Loucy (cell line): ENCODE results near the gene SINHCAF.

Source experiments
- H2AFZ ChIP-seq: fragments of 200-600 bp; sonication (generic); 2 replicates; pipeline ENCODE4 v1.6.0; 2016; ENCODE audit warnings: antibody characterized with exemption, mild to moderate bottlenecking, low read length, moderate library complexity
- H3F3A ChIP-seq: fragments of 200-600 bp; 2 replicates; pipeline ENCODE4 v1.6.0; 2016; ENCODE audit warnings: antibody characterized with exemption, low read depth, mild to moderate bottlenecking
- H3K27me3 ChIP-seq: fragments of 200-600 bp; sonication (generic); 2 replicates; pipeline ENCODE4 v1.6.1; 2014; ENCODE audit warnings: low read length, mild to moderate bottlenecking; ENCODE audit not compliant: insufficient read depth, poor library complexity, severe bottlenecking
- H3K36me3 ChIP-seq: fragments of 200-600 bp; sonication (generic); 2 replicates; pipeline ENCODE4 v1.6.1; 2016; ENCODE audit warnings: low read length; ENCODE audit not compliant: insufficient read depth
- H3K4me1 ChIP-seq: fragments of 200-600 bp; sonication (generic); 2 replicates; pipeline ENCODE4 v1.5.1; 2014; ENCODE audit warnings: low read length, mild to moderate bottlenecking; ENCODE audit not compliant: insufficient read depth, poor library complexity, severe bottlenecking
- H3K4me2 ChIP-seq: fragments of 200-600 bp; sonication (generic); 2 replicates; pipeline ENCODE4 v1.6.0; 2014; ENCODE audit warnings: antibody characterized with exemption, low read length, low read depth, mild to moderate bottlenecking; ENCODE audit not compliant: poor library complexity, severe bottlenecking
- H3K4me3 ChIP-seq: fragments of 200-600 bp; sonication (generic); 2 replicates; pipeline ENCODE4 v1.5.1; 2014; ENCODE audit warnings: low read length, mild to moderate bottlenecking, mixed read lengths; ENCODE audit not compliant: poor library complexity, severe bottlenecking
- H3K79me2 ChIP-seq: fragments of 200-600 bp; sonication (generic); 2 replicates; pipeline ENCODE4 v1.6.1; 2014; ENCODE audit warnings: low read length; ENCODE audit not compliant: insufficient read depth
- H3K9ac ChIP-seq: fragments of 200-600 bp; sonication (generic); 2 replicates; pipeline ENCODE4 v1.6.0; 2014; ENCODE audit warnings: mild to moderate bottlenecking, low read depth, low read length, moderate library complexity; ENCODE audit not compliant: poor library complexity, severe bottlenecking
- H3K9me2 ChIP-seq: fragments of 200-600 bp; sonication (generic); replicated peaks from 2 replicates; pipeline ENCODE4 v1.6.1; 2016; ENCODE audit warnings: low read depth, low read length, mixed read lengths
- H3K9me3 ChIP-seq: fragments of 200-600 bp; sonication (generic); 2 replicates; pipeline ENCODE4 v1.6.1; 2014; ENCODE audit warnings: mild to moderate bottlenecking, antibody characterized with exemption, low read length, low read depth; ENCODE audit not compliant: insufficient read depth
- H4K20me1 ChIP-seq: fragments of 200-600 bp; sonication (generic); 2 replicates; pipeline ENCODE4 v1.6.0; 2014; ENCODE audit warnings: antibody characterized with exemption, low read length, mild to moderate bottlenecking; ENCODE audit not compliant: insufficient read depth, poor library complexity, severe bottlenecking
- EZH2phosphoT487 ChIP-seq: fragments of 200-600 bp; IDR thresholded peaks from 2 replicates; pipeline ENCODE4 v1.6.1; 2018; ENCODE audit warnings: antibody characterized with exemption, mild to moderate bottlenecking, moderate library complexity, borderline replicate concordance
- TF ChIP-seq, protein P1 (sequence below): fragments of 200-600 bp; sonication (generic); conservative IDR thresholded peaks from 2 replicates; pipeline ENCODE4 v1.5.1; 2014; ENCODE audit warnings: mild to moderate bottlenecking, antibody characterized with exemption, low read length

SINHCAF gene

DNA sequence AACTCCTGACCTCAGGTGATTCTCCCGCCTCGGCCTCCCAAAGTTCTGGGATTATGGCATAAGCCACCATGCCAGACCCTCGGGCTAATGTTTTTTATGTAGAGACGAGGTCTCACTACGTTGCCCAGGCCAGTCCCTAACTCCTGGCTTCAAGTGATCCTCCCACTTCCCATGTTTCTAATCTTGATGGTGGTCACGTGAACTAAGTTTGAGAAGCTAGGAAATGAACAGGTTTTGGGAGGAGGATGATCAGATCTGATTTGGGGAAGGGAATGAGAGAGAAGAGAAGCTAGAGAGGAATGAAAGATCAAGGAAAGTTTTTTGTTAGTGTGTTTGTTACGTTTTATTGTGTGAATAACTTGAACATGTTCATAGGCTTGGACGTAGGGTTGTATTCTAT lies 17.2 kb upstream of the SINHCAF start:
- H3K4me3 ChIP-seq = no peak overlapping the region
- no peak overlapping the region for H3K9ac ChIP-seq
- no peaks in the 10 kb centered on the region for H3K27me3 ChIP-seq
- H3K9me2 ChIP-seq = no peaks in the 10 kb centered on the region
- H2AFZ ChIP-seq = no peak overlapping the region
- TF ChIP-seq EZH2phosphoT487 = no peak
- TF ChIP-seq, protein P1, sequence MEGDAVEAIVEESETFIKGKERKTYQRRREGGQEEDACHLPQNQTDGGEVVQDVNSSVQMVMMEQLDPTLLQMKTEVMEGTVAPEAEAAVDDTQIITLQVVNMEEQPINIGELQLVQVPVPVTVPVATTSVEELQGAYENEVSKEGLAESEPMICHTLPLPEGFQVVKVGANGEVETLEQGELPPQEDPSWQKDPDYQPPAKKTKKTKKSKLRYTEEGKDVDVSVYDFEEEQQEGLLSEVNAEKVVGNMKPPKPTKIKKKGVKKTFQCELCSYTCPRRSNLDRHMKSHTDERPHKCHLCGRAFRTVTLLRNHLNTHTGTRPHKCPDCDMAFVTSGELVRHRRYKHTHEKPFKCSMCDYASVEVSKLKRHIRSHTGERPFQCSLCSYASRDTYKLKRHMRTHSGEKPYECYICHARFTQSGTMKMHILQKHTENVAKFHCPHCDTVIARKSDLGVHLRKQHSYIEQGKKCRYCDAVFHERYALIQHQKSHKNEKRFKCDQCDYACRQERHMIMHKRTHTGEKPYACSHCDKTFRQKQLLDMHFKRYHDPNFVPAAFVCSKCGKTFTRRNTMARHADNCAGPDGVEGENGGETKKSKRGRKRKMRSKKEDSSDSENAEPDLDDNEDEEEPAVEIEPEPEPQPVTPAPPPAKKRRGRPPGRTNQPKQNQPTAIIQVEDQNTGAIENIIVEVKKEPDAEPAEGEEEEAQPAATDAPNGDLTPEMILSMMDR = no peak
- no peaks in the 10 kb centered on the region for H3K36me3 ChIP-seq
- no peaks in the 10 kb centered on the region for H3K79me2 ChIP-seq
- H3K4me1 ChIP-seq = no peaks in the 10 kb centered on the region
- H3K4me2 ChIP-seq = no peak overlapping the region
- H3F3A ChIP-seq = no peaks in the 10 kb centered on the region
- no peaks in the 10 kb centered on the region for H3K9me3 ChIP-seq
- H4K20me1 ChIP-seq = no peaks in the 10 kb centered on the region

GRCh38 chr12:31342286-31342685 lies 16.3 kb upstream of the SINHCAF start:
- Histone ChIP-seq H3F3A (no peaks in the 10 kb centered on the region), H3K9me3 (no peaks in the 10 kb centered on the region), H2AFZ (no peak overlapping the region), H3K9ac (no peak overlapping the region), H3K4me1 (no peaks in the 10 kb centered on the region), H3K4me2 (no peak overlapping the region), H3K36me3 (no peaks in the 10 kb centered on the region), H3K9me2 (no peaks in the 10 kb centered on the region), H3K79me2 (no peaks in the 10 kb centered on the region), H3K4me3 (no peak overlapping the region), H3K27me3 (no peaks in the 10 kb centered on the region), H4K20me1 (no peaks in the 10 kb centered on the region)
- TF ChIP-seq EZH2phosphoT487 = no peak
- TF ChIP-seq, protein P1 = no peak

- Histone ChIP-seq H3K4me2 (no peak overlapping the region), H3F3A (no peaks in the 10 kb centered on the region), H3K36me3 (no peaks in the 10 kb centered on the region), H3K27me3 (no peaks in the 10 kb centered on the region), H2AFZ (no peak overlapping the region), H3K4me3 (no peak overlapping the region), H4K20me1 (no peaks in the 10 kb centered on the region), H3K9me3 (no peaks in the 10 kb centered on the region), H3K79me2 (no peaks in the 10 kb centered on the region), H3K9me2 (no peaks in the 10 kb centered on the region), H3K9ac (no peak overlapping the region), H3K4me1 (no peaks in the 10 kb centered on the region)
- TF ChIP-seq EZH2phosphoT487 = no peak
- TF ChIP-seq, protein P1 = no peak
Measured at GRCh38 chr12:31339831-31340622, 14.1 kb upstream of the SINHCAF start.
